ENCODE results near the gene GEMIN2. TPM values are rescaled to one million over a fixed set of nuclear protein-coding genes. Genes with fewer than 3 reads are reported as not detected.
"Not testable (repeated sequence)": the region's sequence is repeated elsewhere in the genome, so short reads cannot be mapped to it uniquely, and the experiment has no call there.

The GEMIN2 gene
- total and polyA plus RNA-seq, 12 donors: 5.6 to 13.1 (median 7.9) TPM

DNA sequence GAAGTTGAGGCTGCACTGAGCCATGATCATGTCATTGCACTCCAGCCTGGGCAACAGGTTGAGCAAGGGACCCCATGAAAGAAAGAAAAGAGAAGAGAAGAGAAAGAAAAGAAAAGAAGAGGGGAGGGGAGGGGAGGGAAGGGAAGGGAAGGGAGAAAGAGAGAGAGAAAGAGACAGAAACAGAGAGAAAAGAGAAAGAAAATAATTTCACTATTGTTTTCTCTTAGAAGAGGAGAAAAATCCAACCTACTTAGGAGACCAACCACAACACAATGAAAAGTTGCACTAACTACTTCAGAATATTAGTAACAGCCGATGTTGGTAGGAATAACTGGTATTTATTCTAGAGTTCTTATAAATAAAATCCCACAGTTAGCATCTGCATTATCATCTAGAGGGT is 46.4 kb downstream of the GEMIN2 start:
- ATAC-seq (no peak), DNase-seq (no peak)
- 95 to 96% methylated on average over 1 of the region's 1 CpG for WGBS, 2 donors
- peaks cover 0 to 96% (median 17%) of the 10 kb centered on the region in 9 donors for H3K36me3 ChIP-seq
- no peak overlapping the region for H3K4me3 ChIP-seq
- peaks cover 0 to 4% (median 0%) of the 10 kb centered on the region in 9 donors for H3K4me1 ChIP-seq
- no peaks in the 10 kb centered on the region for H3K27me3 ChIP-seq
- H3K27ac ChIP-seq: no peak overlapping the region
- TF ChIP-seq, protein P1, sequence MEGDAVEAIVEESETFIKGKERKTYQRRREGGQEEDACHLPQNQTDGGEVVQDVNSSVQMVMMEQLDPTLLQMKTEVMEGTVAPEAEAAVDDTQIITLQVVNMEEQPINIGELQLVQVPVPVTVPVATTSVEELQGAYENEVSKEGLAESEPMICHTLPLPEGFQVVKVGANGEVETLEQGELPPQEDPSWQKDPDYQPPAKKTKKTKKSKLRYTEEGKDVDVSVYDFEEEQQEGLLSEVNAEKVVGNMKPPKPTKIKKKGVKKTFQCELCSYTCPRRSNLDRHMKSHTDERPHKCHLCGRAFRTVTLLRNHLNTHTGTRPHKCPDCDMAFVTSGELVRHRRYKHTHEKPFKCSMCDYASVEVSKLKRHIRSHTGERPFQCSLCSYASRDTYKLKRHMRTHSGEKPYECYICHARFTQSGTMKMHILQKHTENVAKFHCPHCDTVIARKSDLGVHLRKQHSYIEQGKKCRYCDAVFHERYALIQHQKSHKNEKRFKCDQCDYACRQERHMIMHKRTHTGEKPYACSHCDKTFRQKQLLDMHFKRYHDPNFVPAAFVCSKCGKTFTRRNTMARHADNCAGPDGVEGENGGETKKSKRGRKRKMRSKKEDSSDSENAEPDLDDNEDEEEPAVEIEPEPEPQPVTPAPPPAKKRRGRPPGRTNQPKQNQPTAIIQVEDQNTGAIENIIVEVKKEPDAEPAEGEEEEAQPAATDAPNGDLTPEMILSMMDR (IDR thresholded peaks at IDR 0.05): no peak
- no peaks in the 10 kb centered on the region for H3K9me3 ChIP-seq
- intact Hi-C loops (cut with DNase I): no loop called here

DNA sequence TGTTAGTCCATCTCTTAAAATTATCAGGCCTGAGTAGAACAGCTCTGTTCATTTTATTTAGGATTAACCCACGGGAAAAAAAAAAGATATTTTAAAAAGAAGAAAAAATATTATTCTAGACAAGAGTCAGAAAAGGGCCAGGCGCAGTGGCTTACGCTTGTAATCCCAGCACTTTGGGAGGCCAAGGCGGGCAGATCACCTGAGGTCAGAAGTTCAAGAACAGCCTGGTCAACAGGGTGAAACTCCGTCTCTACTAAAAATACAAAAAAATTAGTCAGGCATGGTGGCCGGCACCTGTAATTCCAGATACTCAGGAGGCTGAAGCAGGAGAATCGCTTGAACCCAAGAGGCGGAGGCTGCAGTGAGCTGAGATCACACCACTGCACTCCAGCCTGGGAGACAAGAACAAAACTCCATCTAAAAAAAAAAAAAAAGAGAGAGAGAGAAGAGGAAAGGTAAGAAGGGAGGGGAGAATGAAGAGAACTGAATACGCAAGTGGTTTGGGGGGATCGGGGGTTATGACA is 53.7 kb downstream of the GEMIN2 start:
- peaks cover 0 to 46% (median 35%) of the 10 kb centered on the region in 9 donors for H3K4me1 ChIP-seq
- not testable (repeated sequence) for H3K27me3 ChIP-seq, H3K27ac ChIP-seq, H3K9me3 ChIP-seq, ATAC-seq, DNase-seq
- peaks cover 0 to 43% (median 0%) of the 10 kb centered on the region in 9 donors for H3K36me3 ChIP-seq
- WGBS, 2 donors: 89 to 92% methylated on average over 10 of the region's 10 CpGs
- peak overlapping the region in 3 of 10 donors; percentile 64 to 89 (median 86) for H3K4me3 ChIP-seq
- intact Hi-C loops (cut with DNase I): loop anchor here in 2 of 10 donors (5.0 kb wide), 2 partner anchors 41 to 199 kb away; no protein-coding TSS in a partner anchor

DNA sequence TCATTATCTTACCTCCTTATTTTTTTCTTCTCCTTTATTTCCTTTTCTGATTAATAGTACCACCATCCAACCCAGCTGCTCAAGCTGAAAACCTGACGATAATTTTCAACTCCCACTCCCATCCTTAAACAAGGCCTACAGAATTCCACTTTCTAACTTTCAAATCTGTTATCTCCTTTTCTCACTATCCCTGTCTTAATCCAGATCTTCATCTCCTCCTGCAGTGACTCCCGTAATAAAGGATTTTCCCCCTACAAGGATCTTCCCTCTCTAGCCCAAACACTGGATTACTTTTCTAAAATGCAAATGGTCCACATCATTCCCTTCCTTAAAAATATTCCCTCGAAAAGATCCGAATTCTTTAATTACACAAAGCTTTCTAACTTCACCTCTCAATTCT is 54.5 kb downstream of the GEMIN2 start:
- H3K4me3 ChIP-seq: peak overlapping the region in 7 of 10 donors; percentile 64 to 91 (median 86)
- H3K4me1 ChIP-seq: peaks cover 0 to 46% (median 35%) of the 10 kb centered on the region in 9 donors
- WGBS, 2 donors: 77 to 78% methylated on average over 4 of the region's 4 CpGs
- ATAC-seq (no peak), DNase-seq (no peak)
- H3K27me3 ChIP-seq: no peaks in the 10 kb centered on the region
- H3K36me3 ChIP-seq: peaks cover 0 to 38% (median 0%) of the 10 kb centered on the region in 9 donors
- H3K27ac ChIP-seq: peak overlapping the region in 1 of 10 donors; percentile 95
- H3K9me3 ChIP-seq: no peaks in the 10 kb centered on the region
- TF ChIP-seq, protein P1 (IDR thresholded peaks at IDR 0.05): no peak
- intact Hi-C loops (cut with DNase I): loop anchor here in 2 of 10 donors (5.0 kb wide), 2 partner anchors 41 to 199 kb away; no protein-coding TSS in a partner anchor

DNA sequence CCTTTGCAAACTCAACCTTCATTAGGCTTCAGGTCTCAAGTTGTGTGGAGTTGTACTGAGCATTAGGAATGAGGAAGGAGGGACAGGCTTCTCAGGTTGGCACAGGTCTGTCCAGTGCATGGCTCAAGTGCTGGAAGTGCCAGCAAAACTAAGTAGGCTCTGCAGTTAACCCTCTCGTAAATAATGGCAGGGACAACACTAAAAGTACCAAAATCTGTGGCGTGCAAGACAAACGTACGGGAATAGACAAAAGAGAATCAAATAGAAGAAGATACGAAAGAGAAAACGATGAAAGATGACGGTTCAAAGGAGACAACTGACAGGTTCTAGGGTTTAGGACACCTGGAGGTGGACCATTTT is 55.4 kb downstream of the GEMIN2 start:
- TF ChIP-seq, protein P1 (IDR thresholded peaks at IDR 0.05): no peak
- 0% methylated on average over 7 of the region's 7 CpGs for WGBS, 2 donors
- intact Hi-C loops (cut with DNase I): loop anchor here in 2 of 10 donors (5.0 kb wide), 2 partner anchors 42 to 198 kb away; no protein-coding TSS in a partner anchor

DNA sequence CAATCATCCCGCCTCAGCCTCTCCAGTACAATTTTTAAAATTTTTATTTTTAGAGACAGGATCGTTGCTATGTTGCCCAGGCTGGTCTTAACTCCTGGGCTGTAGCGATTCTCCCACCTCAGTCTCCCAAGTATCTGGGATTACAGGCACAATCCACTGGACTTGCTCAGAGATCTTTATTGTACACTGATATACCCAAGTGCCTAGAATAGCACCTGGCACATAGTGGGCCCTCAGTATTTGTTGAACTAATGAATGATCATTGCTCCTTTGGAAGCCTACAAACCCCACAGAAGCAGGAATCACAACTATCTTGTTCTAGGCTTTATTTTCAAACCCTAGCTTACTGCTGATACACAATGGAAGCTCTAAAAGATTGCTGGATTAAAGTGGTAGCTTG is 59.1 kb downstream of the GEMIN2 start:
- TF ChIP-seq, protein P1 (IDR thresholded peaks at IDR 0.05): no peak
- WGBS, 2 donors: 67 to 87% methylated on average over 3 of the region's 3 CpGs
- H3K9me3 ChIP-seq: no peaks in the 10 kb centered on the region
- intact Hi-C loops (cut with DNase I): loop anchor here in 7 of 10 donors (5.0 to 10.0 kb wide), 8 partner anchors 61 to 259 kb away; partner anchors contain the start of genes FBXO33 (in 3 of the 7), SEC23A (in 3 of the 7) and GEMIN2 (in 1 of the 7)
- ATAC-seq: no peak
- H3K27me3 ChIP-seq: no peaks in the 10 kb centered on the region
- H3K36me3 ChIP-seq: peaks cover 0 to 23% (median 16%) of the 10 kb centered on the region in 9 donors
- peaks cover 0 to 42% (median 37%) of the 10 kb centered on the region in 9 donors for H3K4me1 ChIP-seq
- no peak overlapping the region for H3K27ac ChIP-seq
- no peak overlapping the region for H3K4me3 ChIP-seq
- no peak for DNase-seq

More for the DNA sequence above, 55.4 kb downstream of the GEMIN2 start:
- Histone ChIP-seq H3K36me3 (peaks cover 0 to 29% (median 0%) of the 10 kb centered on the region in 9 donors), H3K4me3 (peak overlapping the region; percentile 64 to 98 (median 84)), H3K27ac (peak overlapping the region; percentile 86 to 99 (median 96)), H3K27me3 (no peaks in the 10 kb centered on the region), H3K4me1 (peaks cover 0 to 46% (median 35%) of the 10 kb centered on the region in 9 donors), H3K9me3 (no peaks in the 10 kb centered on the region)
- ATAC-seq: peak in 6 of 8 donors; percentile 38 to 60 (median 52)
- no peak for DNase-seq
